8988T (cell line): Measurements from ENCODE around the gene HIPK2.

Source experiments
- DNase-seq: peaks from one replicate; pipeline ENCODE4 v3.0.0; 2011

HIPK2 gene

DNA sequence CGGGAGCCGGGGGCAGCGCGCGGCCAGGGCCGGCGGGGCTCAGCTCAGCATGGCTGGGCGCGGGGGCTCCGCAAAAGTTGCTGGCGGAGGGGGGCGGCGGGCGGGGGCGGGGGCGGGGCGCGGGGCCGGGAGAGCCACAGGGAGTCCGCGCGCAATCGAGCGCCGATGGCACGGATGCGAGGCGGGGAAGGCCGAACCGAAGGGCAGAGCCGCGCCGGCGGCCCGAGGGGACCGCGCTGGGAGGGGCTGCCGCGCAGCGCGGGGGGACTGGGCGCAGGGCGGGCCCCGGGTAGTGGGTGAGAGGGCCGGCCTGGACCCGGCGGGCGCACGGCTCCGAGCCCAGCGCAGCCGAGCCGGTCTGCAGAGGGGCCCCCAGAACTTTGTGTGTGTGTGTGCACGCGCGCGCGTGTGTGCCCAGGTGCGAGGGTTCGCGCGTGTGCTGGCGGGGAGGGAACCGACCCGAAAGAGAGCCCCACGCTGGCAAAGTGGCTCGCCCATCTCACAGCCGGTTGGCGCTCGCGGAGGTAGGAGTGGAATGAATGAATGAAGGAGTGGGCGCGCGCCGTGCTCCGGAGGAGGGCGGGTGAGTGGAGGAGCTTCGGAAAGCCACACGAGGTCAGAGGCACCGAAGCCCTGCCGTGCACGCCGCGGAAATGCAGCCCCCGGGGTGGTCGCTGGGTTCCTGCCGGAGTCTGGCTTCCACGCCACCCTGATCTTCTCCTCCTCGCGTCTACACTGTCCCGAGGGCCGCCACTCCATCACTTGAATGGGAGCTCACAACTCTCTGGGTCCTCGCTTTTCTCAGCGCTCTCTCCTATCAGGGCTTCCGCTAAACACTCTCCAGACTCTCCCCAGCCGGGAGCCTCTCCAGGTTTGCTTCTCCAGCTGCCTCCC is at the start of gene HIPK2:
Gene HIPK2, minus strand, starts transcription at position 51 of the 894 bp plus-strand sequence. CDS start 375 bp downstream, outside the sequence.
- DNase-seq: peak; percentile 81

DNA sequence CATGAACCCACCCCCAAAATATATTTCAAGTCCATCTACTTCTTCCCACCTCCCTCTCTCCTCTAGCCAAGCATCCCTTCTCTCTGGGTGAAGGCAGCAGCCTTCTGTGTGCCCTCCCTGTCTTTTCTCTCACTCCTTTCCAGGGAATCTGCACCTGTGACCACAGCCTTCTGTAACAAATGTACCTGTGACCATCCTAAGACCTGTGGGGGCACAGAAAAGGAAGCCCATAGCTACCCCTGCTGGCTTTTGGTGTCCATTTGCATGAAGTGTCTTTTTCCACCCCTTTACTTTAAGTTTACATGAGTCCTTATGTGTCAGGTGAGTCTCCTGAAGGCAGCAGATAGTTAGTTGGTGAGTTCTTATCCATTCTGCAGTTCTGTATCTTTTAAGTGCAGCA is 49.2 kb upstream of the HIPK2 start:
- DNase-seq: no peak

DNA sequence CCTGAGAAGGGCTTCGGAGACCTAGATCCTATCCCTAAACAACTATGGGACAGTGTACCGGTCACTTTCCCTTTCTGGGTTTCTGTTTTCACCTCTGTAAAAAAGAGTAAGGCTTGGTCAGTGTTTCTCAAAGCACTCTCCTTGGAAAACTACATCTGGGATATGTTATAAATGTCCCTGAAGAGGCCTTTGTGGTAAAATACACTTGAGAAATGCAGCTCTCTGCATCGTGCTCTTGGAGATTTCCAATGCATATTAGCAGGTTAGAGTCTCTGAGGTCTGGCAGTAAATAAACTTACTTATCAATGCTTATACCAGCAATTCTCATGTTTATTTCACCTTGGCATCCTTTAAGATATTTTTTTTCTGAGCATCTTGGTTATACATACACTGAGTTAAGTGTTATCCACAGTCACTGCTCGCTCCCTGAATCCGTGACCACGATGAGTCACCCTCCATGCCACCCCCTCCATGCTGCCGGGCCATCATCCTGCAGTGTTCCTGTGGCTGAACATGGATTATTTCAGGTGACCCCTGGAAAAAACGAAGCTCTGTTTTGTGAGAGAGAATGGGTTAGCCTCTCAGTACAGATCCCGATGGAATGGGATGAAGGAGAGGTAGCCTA is 48.0 kb upstream of the HIPK2 start:
- no peak for DNase-seq

DNA sequence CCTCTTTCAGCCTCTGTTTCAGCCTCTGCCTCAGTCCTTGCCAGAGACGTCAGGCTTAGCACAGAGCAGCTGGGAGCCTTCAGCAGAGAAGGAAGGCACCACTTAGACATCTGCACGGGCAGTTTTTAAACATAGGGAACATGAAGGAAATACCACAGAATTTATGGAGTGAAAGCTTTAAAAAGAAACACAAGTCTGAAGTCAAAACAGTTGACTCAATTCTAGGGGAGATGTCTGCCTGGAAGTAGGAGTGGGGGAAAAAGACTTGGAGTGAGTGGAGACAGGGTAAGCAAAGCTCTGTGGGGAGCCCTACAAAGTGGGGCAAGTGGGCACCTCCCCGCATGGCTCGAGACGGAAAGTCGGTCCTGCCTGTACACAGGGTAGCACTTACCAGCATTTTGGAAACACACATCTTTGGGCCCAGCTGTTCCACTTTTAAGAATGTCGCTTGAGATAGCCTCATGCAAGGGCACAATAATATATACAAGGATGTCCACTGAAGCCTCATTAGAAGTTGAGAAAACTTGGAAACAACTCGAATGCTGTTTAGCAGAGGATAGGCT is 46.2 kb upstream of the HIPK2 start:
- no peak for DNase-seq

DNA sequence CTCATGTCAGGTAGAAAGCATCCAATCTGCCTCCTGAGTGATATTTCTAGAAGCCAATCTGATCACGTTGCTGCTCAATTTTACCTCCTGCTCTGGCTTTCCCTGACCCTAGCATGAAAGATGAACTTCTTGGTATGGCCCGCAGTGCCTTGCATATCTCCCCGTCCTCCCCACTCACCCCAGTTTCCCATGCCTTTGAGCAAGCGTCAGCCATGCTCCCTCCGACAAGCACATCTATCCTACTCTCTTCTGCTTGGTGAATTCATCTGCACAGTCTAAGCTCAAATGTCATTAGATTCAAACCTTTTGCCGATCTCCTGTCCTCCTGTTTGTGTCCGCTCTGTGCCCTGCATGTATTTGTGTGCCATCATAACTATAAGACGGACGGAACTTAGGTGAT is 45.1 kb upstream of the HIPK2 start:
- no peak for DNase-seq

DNA sequence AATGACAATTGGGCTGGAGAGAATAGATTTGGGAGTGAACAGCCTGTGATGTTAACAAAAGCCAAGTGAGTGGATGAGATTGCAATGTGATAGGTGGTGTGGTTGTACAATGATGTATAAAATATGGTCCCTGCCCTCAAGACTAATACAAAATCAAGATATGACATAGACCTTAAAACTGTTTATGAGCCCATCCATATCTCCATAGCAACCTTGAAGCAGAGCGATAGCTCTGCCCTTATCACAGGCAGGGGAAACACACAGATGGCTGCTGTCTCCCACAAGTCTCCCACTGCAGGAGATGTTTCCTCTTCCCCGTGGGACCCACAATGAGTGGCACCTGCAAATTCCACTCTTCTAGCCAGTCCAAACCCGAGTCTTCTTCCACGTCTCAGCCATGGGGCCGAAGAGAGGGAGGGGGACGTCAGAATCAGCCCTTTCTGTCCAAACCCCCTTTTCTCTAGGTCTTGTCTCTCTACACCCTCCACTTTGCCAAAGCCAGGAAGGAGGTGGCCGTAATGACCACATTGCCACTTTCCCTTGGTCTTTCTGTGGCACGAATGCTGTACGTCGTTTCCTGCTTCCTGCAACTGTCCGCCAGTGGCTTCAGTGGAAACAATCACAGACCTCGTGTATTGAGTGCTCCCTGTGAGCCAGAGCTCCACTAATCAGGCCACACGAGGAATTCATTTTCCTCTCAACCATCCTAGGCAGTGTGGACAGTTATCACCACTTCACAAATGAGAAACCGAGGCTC is 43.7 kb upstream of the HIPK2 start:
- no peak for DNase-seq

DNA sequence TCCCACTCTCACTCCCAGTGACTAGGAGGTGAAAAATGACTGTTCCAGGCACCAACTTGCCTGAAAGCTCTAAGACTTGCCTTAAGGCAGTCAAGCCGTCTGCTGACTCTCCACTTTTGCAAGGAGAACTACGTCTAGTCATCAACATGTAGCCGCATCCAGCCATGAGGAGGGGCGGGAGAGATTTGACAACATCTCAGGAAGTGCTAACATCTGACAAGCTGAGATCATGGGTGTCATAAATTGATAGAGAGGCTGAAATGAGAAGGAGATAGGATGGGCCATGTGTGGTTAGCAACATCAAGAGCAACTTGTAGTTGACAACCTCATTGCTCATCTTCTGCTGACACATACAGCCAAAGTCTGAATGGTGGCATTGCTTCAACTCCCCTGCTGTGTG is 42.3 kb upstream of the HIPK2 start:
- no peak for DNase-seq

DNA sequence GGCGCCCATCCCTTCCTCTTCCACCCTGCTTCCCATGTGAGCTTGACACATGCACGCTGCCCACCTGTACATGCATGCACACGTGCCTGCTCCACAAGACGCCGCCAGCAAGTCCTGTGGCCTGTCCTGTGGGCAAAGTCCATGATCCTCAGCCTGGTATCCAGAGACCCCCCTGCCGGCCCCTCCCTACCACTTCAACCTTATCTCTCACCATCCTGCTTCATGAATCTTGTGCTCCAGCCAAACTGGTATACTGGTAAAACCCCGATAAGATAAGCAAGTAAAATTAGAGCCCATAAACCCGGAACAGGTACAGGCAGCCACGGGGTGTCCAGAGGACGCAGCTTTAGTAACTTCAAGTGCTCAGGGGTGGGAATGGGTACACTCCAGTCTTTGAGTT is 39.5 kb upstream of the HIPK2 start:
- no peak for DNase-seq

DNA sequence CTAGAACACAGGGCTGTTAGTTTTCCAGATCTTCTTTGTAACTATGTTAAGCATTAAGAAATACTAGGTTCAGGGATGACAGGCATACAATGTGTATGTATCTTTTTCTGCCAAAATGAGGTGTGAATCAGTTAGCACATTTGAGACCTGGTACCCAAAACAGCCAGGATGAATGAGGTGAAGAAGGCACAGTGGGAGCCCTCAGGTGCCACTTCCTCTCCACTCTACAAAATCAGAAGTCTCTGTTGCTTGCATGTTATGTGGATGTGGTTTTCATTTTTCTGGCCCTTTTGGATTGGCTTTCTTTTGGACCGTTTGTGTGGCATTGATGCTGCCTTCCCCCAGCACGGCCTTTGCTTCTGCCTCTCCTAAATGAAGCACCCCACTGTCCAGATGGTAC is 35.9 kb upstream of the HIPK2 start:
- DNase-seq: no peak

DNA sequence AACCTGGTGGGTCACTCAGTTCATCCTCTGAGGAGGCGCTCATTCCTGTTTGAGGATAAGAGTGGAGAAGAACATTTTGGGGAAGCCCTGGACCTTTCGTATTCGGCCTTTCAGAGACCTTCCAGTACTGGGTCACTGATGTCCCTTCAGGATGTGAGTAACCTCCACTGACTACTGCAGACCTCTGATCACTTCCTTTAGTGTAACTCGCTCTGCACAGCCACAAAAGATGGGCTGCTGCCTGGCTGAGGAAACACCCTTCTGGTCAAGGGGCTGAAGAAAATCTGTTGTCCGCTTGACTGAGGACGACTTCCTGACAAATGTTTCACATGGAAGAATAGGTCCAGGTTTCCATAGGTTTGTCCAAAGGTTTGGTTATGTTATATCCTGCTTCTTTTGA is 35.4 kb upstream of the HIPK2 start:
- DNase-seq: no peak

DNA sequence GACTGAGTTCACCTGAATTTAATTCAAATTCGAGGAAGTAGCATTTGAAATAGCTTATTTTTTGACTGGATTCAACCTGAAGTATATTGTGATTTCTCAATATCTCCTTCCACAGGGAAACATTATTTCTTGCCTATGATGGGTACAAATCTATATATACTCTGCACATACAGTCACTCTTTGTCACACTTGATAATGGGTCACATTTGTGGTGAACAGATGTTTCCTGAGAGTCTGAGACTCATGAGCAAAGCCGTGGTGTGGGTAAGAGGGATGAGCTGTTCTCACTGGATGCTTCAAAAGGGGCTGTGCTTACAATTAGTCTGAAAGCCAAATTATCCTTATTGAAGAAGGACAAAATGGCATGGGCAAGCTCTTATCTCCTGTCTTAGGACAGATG is 33.3 kb upstream of the HIPK2 start:
- DNase-seq: no peak

DNA sequence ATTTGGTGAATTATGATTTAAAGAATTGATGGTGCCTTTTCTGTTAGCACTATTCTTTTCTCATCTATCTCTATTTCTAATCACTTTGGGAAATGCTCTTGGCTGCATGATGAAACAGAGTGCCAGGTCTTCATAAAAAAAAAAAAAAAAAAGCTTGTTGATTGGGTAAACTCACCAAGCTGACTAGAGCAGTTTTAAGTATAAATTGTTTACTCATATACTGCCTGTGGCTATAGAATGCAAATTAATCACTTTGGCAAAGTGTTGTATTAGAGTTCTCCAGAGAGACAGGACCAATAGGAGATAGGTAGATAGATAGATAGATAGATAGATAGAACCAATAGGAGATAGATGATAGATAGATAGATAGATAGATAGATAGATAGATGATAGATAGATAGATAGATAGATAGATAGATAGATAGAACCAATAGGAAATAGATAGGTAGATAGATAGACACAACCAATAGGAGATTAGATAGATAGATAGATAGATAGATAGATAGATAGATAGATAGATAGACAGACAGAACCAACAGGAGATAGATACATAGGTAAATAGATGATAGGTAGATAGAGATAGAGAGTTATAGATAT is 31.1 kb upstream of the HIPK2 start:
- no peak for DNase-seq

DNA sequence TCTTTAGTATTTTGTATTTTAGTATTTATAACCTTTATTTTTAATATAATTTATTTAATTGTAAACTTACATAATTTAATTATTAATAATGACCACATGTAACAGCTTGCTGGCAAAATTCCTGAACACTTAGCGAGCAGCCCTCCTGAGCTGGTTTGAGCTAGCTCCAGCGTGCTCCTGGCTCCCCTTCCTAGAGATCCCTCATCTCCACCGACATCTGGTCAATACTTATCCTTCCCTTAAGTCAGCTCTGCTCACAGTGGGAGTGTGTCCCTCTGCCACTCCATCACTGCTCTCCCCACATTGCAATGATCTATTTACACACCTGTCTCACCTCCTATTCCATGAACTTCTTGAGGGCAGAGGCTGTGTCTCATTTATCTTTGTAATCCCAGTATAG is 30.6 kb upstream of the HIPK2 start:
- DNase-seq: no peak

DNA sequence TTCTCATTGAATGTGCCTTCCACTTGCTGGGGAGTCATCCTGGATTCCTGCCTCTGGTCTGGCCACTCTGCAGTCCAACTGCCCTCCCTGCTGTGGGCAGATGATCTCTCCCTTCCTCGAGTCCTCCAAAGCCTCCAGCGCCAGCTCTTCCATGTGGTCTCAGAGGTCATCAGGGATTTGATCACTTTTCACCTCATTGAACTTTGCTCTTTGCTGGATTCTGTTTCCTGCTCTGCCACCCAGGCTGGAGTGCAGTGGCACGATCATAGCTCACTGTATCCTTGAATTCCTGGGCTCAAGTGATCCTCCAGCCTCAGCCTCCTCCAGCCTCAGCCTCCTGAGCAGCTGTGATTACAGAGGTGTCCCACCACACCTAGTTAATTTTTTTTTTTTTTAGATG is 29.2 kb upstream of the HIPK2 start:
- DNase-seq: no peak

DNA sequence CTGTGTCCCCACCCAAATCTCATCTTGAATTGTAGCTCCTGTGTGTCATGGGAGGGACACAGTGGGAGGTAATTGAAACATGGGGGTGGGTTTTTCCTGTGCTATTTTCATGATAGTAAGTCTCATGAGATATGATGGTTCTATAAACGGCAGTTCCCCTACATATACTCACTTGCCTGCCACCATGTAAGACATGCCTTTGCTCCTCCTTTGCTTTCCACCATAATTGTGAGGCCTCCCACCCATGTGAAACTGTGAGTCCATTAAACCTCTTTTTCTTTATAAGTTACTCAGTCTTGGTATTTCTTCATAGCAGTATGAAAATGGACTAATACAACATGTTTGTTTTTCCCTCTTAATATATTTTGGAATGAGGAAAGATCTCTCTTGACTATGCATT is 26.8 kb upstream of the HIPK2 start:
- no peak for DNase-seq

DNA sequence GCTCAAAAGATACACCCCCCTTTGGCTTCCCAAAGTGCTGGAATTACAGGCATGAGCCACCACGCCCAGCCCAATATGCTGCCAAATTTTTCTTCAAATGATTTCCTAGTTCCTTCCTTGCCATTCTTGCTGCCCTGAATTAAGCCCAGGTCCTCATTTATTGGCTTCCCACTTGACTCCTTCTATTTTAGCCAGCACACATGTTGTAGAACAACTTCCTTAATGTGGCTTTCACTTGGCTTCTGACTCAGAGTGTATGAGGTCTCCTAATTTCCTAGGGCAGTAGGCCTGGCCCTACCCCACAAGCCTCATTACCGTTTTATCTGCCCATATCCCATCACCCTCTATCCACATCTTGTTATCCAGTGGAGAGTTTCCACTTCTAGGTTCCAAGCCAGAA is 21.8 kb upstream of the HIPK2 start:
- DNase-seq: no peak

DNA sequence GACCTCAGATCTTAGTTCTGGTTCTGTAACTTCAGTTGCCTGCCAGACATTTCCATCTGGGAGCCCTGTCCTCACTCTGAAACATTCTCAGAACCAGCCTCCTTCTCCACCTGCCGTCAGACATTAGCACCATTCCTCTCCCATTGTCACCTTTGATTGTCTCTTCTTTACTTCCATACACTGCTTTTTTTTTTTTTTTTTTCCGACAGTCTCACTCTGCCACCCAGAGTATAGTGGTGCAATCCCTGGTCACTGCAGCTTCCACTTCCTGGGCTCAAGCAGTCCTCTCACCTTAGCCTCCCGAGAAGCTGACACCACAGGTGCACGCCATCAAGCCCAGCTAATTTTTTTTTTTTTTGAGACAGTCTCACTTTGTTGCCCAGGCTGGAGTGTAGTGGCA is 21.1 kb upstream of the HIPK2 start:
- DNase-seq: no peak

DNA sequence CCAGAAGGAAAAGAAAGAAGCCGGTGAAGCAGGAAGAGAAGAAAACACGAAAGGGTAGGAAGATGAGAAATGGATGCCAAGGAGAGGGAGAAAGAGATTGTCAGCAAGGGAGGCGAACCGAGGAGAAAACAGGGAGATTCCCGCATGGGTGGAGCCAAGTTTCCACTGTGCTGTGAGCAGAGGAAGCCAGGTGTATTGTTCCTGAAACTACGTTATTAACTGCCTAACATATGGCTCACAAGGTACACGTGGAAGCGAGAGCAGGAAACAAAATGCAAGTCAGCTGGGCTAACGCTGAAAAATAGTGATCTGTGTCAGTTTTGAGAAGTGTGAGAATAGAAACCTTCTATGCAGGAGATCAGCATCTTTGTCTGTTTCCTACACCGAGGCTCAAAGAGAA is 20.4 kb upstream of the HIPK2 start:
- DNase-seq: no peak

DNA sequence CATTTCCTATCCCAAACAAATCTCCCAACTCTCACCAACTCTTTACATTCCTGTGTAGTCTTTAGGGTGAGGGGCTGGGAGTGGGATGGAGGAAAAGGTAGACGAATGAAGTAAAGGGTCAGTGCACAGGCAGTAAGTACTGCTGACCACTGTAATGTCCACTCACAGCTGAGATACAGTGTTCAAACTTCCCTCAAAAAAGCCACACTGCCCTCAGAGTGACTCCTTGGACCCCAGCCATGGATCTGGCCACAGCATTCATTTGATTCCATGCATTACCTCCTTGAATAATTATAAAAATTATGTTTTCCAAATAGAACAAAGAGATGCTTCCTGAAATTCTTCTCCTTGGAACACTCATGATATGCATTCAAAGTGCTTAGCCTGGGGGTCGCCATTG is 19.8 kb upstream of the HIPK2 start:
- no peak for DNase-seq

DNA sequence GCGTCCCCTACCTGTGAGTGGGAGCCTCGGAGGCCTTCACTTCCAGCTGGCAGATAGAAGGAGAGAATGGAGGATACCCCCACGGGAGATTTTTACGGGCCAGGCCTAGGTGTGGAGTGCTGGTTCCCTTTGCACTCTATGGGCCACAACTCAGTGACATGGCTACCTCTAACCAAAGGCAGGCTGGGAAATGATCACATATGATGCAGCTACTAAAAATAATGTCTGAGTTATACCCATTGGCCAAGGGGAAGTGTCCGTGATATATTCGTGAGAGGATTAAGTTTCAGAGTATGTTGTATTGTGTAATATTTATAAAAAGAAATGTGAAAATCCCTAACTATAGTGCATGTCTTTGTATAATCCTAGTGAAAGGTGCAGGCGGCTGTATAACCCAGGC is 13.5 kb upstream of the HIPK2 start:
- no peak for DNase-seq

DNA sequence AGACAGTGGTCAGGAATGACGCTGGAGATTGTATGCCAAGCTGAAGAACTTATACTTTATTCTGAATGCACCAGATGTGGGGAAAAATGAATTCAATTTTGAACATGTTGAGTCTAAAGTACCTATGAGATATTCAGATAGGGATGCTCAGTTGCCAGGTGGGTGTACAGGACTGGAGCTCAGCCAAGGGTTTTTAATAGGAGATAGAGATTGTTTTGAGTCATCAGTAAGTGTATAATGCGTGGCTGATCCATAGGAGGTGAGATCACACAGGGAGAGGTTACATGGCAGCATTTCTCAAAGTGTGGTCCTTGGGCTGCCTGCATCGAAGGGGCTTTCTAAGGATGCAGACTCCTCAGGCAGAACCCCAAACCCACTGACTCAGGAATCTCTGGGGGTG is 6.8 kb upstream of the HIPK2 start:
- DNase-seq: no peak

DNA sequence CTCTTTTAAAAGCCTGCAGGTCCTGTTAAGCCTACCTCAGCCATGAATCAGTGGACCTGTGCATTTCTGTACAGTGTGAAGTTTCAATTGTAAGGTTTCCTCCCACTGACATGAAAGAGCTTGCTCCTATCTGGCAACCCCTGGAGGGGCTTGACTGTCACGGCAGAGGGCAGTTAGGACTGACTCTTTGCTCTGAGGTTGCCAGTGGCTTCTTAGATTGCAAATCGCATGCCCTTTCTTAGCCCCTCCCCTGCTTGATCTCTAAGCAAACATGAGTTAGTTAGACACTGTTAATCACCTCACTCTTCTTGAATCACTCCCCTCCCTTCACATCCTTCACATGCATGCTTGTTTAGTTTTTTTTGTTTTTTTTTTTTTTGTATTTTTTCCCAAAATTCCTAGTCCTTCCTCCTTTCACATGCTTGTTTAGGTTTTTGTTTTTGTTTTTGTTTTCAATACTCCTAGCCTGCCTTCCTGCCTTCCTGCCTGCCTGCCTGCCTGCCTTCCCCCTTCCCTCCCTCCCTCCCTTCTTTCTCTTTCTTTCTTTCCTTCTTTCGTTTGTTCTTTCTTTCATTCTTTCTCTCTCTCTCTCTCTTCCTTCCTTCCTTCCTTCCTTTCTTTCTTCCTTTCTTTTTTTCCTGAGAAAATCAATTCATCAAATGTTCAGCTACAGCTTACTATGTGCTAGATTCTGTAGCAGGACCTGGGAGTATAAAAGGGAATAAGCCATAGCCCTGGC is 6.0 kb upstream of the HIPK2 start:
- no peak for DNase-seq
